Heart left ventricle (tissue), 13 donors: ENCODE data around the gene KRT12.
"Not testable (repeated sequence)": the region's sequence is repeated elsewhere in the genome, so short reads cannot be mapped to it uniquely, and the experiment has no call there.

Experiments used
- POLR2A ChIP-seq, 2 donors: fragments of 450-650 bp; IDR thresholded peaks; one replicate each; pipeline ENCODE4 v1.6.1; 2017; ENCODE audit warnings: antibody characterized with exemption in 2 of 2, mild to moderate bottlenecking in 2 of 2, moderate library complexity in 2 of 2
- TF ChIP-seq, protein P1 (sequence below), 12 donors: fragments of 200-600 bp; sonication (generic) in 4 of 12; IDR thresholded peaks; one replicate each; pipeline versions ENCODE4 v1.5.0 to v1.8.0; 2018 to 2022; ENCODE audit warnings: antibody characterized with exemption in 12 of 12, mild to moderate bottlenecking in 5 of 12
- donor health status: ischemic (EF 13 %, LVEDD 7.1; RV severe dilation, severe dysfunction).
- donor health status: DM: no; HTN: yes; CAD: no.
- donor health status: DM: no; HTN: no; CAD: no.
- donor health status: ischemic (EF 25% LVEDD 6.9; RV normal size, moderate dysfunction).
- donor health status: ischemic (EF 25% LVEDD 5.7; RV mildly dilated, moderate dysfunction).
- donor health status: ischemic (EF 35%, LVEDD 5.7; RV mildly dilated, moderate dysfunction).
- donor health status: nonischemic (EF 11% LVEDD 7.7; RV severe dilation, severe dysfunction).
- donor health status: DM: yes; HTN: yes; CAD: no.
- donor health status: PGD.
- donor health status: ischemic (EF 29% LVEDD 5.4; RV normal size, mild dysfunction).
- donor health status: nonischemic (EF 23%, LVEDD 6.1; RV moderate dilation, normal function).

DNA sequence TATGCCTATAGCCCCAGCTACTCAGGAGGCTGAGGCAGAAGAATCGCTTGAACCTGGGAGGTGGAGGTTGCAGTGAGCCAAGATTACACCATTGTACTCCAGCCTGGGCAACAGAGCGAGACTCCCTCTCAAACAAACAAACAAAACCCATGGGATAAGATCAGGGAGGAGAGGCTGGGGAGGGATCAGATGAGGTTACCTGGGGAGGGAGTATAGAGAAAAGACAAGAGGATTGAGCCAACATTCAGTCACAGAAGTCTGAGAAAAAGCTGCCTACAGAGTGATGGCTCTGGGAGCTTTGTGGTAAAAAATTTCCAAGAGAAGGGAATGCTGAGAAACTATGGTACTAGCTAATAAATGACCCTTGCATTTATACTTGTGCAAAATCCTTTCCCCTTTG, 8.4 kb downstream of the KRT12 start:
- TF ChIP-seq, protein P1, sequence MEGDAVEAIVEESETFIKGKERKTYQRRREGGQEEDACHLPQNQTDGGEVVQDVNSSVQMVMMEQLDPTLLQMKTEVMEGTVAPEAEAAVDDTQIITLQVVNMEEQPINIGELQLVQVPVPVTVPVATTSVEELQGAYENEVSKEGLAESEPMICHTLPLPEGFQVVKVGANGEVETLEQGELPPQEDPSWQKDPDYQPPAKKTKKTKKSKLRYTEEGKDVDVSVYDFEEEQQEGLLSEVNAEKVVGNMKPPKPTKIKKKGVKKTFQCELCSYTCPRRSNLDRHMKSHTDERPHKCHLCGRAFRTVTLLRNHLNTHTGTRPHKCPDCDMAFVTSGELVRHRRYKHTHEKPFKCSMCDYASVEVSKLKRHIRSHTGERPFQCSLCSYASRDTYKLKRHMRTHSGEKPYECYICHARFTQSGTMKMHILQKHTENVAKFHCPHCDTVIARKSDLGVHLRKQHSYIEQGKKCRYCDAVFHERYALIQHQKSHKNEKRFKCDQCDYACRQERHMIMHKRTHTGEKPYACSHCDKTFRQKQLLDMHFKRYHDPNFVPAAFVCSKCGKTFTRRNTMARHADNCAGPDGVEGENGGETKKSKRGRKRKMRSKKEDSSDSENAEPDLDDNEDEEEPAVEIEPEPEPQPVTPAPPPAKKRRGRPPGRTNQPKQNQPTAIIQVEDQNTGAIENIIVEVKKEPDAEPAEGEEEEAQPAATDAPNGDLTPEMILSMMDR (IDR thresholded peaks at IDR 0.05), result not testable (repeated sequence)
- not testable (repeated sequence) for TF ChIP-seq POLR2A (IDR thresholded peaks at IDR 0.05)
